ENCODE data around the gene PDGFB. TPM values are rescaled to one million over a fixed set of nuclear protein-coding genes. Genes with fewer than 3 reads are reported as not detected.

PDGFB gene
- total and polyA plus RNA-seq, 2 experiments from 2014 or later = 2.5 to 4.3 TPM

GRCh38 chr22:39268645-39269044, 23.9 kb upstream of the PDGFB start:
- WGBS (ENCODE audit: low lambda C conversion rate, missing lambda C conversion rate) = 76% methylated on average over 7 of the region's 7 CpGs
- no peaks in the 10 kb centered on the region for H4K20me1 ChIP-seq (ENCODE audit: insufficient read depth, poor library complexity, severe bottlenecking)
- H3K4me1 ChIP-seq (ENCODE audit: insufficient read depth) = no peaks in the 10 kb centered on the region
- H3K9me2 ChIP-seq (replicated peaks; ENCODE audit: insufficient read depth) = no peaks in the 10 kb centered on the region
- no peaks in the 10 kb centered on the region for H3K36me3 ChIP-seq (replicated peaks; ENCODE audit: insufficient read depth, low read depth)
- TF ChIP-seq, protein P1, sequence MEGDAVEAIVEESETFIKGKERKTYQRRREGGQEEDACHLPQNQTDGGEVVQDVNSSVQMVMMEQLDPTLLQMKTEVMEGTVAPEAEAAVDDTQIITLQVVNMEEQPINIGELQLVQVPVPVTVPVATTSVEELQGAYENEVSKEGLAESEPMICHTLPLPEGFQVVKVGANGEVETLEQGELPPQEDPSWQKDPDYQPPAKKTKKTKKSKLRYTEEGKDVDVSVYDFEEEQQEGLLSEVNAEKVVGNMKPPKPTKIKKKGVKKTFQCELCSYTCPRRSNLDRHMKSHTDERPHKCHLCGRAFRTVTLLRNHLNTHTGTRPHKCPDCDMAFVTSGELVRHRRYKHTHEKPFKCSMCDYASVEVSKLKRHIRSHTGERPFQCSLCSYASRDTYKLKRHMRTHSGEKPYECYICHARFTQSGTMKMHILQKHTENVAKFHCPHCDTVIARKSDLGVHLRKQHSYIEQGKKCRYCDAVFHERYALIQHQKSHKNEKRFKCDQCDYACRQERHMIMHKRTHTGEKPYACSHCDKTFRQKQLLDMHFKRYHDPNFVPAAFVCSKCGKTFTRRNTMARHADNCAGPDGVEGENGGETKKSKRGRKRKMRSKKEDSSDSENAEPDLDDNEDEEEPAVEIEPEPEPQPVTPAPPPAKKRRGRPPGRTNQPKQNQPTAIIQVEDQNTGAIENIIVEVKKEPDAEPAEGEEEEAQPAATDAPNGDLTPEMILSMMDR (IDR thresholded peaks at IDR 0.05; ENCODE audit: poor library complexity) = no peak
- no peak for TF ChIP-seq EZH2 (IDR thresholded peaks at IDR 0.05; ENCODE audit: borderline replicate concordance)
- TF ChIP-seq EZH2phosphoT487 (IDR thresholded peaks at IDR 0.05; ENCODE audit: low read depth, severe bottlenecking, unreplicated experiment) = no peak
- no peak overlapping the region for H2AFZ ChIP-seq
- H3K27ac ChIP-seq = no peak overlapping the region
- H3K4me2 ChIP-seq = no peak overlapping the region
- no peak overlapping the region for H3K4me3 ChIP-seq
- no peaks in the 10 kb centered on the region for H3K27me3 ChIP-seq
- DNase-seq (ENCODE audit: low spot score) = no peak
- no peaks in the 10 kb centered on the region for H3K9me3 ChIP-seq (ENCODE audit: low read depth)
- no peaks in the 10 kb centered on the region for H3K79me2 ChIP-seq

DNA sequence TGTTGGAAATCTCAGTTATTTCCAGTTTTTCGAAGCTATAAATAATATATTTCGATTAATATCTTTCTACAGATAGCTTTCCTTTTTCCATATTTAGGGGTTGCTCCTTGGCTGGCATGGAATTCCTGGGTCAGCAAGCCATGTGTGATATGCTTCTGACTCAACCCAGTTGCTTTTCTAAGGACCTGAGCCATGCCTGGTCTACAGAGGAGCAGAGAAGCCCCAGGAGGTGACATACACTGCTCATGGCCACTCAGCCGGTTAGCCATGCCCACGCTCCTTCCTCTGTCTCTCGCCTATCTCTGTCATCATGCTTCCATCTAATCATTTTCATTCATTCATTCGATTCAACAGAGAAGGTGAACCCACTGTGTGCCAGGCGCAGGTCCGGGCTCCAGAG, 23.2 kb upstream of the PDGFB start:
- Histone ChIP-seq H4K20me1 (ENCODE audit: insufficient read depth, poor library complexity, severe bottlenecking) (no peaks in the 10 kb centered on the region), H3K27me3 (no peaks in the 10 kb centered on the region), H3K79me2 (no peaks in the 10 kb centered on the region), H3K27ac (no peak overlapping the region), H3K4me3 (no peak overlapping the region), H3K9me2 (replicated peaks; ENCODE audit: insufficient read depth) (no peaks in the 10 kb centered on the region), H3K4me1 (ENCODE audit: insufficient read depth) (no peaks in the 10 kb centered on the region), H3K4me2 (no peak overlapping the region), H2AFZ (no peak overlapping the region), H3K36me3 (replicated peaks; ENCODE audit: insufficient read depth, low read depth) (no peaks in the 10 kb centered on the region), H3K9me3 (ENCODE audit: low read depth) (no peaks in the 10 kb centered on the region)
- no peak for DNase-seq (ENCODE audit: low spot score)
- WGBS (ENCODE audit: low lambda C conversion rate, missing lambda C conversion rate) = 96% methylated on average over 8 of the region's 8 CpGs
- TF ChIP-seq EZH2 (IDR thresholded peaks at IDR 0.05; ENCODE audit: borderline replicate concordance) = no peak
- no peak for TF ChIP-seq EZH2phosphoT487 (IDR thresholded peaks at IDR 0.05; ENCODE audit: low read depth, severe bottlenecking, unreplicated experiment)
- TF ChIP-seq, protein P1 (IDR thresholded peaks at IDR 0.05; ENCODE audit: poor library complexity) = no peak

DNA sequence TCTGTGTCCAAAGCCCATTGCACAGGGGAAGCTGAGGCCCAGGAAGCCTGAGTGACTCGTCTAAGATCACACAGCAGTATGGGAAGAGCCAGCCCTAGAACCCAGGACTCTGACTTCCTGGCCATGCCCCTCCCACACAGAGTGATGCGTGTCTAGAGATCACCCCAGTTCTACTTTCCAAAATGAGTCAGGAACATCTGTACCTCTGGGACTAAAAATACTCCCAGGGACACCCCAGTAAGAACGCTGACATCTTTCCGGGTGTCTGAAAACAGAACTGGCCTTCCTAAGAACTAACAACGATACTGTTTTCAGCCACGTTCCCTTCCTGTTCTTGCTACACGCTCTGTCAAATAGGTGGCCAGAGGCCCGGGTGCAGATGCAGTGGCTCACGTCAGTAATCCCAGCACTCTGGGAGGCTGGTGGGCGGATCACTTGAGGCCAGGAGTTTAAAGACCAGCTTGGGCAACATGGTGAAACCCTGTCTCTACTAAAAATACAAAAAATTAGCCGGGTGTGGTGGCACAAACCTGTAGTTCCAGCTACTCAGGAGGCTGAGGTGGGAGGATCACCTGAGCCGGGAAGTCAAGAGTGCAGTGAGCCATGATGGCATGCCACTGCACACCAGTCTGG, 21.7 kb upstream of the PDGFB start:
- WGBS (ENCODE audit: low lambda C conversion rate, missing lambda C conversion rate) = 74% methylated on average over 12 of the region's 12 CpGs
- Histone ChIP-seq H3K27me3 (no peaks in the 10 kb centered on the region), H4K20me1 (ENCODE audit: insufficient read depth, poor library complexity, severe bottlenecking) (no peaks in the 10 kb centered on the region), H3K4me2 (no peak overlapping the region), H3K9me3 (ENCODE audit: low read depth) (no peaks in the 10 kb centered on the region), H3K4me3 (no peak overlapping the region), H3K79me2 (no peaks in the 10 kb centered on the region), H3K4me1 (ENCODE audit: insufficient read depth) (no peaks in the 10 kb centered on the region), H3K36me3 (replicated peaks; ENCODE audit: insufficient read depth, low read depth) (no peaks in the 10 kb centered on the region), H3K27ac (no peak overlapping the region), H3K9me2 (replicated peaks; ENCODE audit: insufficient read depth) (no peaks in the 10 kb centered on the region), H2AFZ (no peak overlapping the region)
- DNase-seq (ENCODE audit: low spot score) = no peak
- TF ChIP-seq EZH2 (IDR thresholded peaks at IDR 0.05; ENCODE audit: borderline replicate concordance) (no peak), EZH2phosphoT487 (IDR thresholded peaks at IDR 0.05; ENCODE audit: low read depth, severe bottlenecking, unreplicated experiment) (no peak)
- TF ChIP-seq, protein P1 (IDR thresholded peaks at IDR 0.05; ENCODE audit: poor library complexity) = no peak

Measured in hepatocyte (in vitro differentiated cells).